Left ventricle myocardium superior (tissue), 1 donor: Measurements from ENCODE around the gene TAT. TPM values are rescaled to one million over a fixed set of nuclear protein-coding genes. Genes with fewer than 3 reads are reported as not detected.

Experiments
- ATAC-seq: fragments of 200-7000 bp; cut with Tn5 transposase; one replicate; pipeline ENCODE4 v1.9.1; 2020; ENCODE audit warnings: mild to moderate bottlenecking, moderate library complexity
- DNase-seq: peaks from one replicate; pipeline ENCODE4 v3.0.0-alpha.2; 2020
- intact Hi-C: fragments of 100-400 bp; cut with micrococcal nuclease; formaldehyde crosslinking; loops from one replicate; pipeline ENCODE4 v1.11.0; 2022
- total RNA-seq: library from RNA; stranded (reverse); fragmentation: NEBNext Ultra II Directional; extraction: Animal tissue kit (Norgen Biotek cat#: 25700); gene quantifications from one replicate; pipeline ENCODE4 v1.2.1, GENCODE V29; 2021
- donor health status: DM: no; HTN: yes; CAD: no; lungs with severe emphysema.

TAT gene
- total RNA-seq, 1 donor from 2014 or later = not detected

DNA sequence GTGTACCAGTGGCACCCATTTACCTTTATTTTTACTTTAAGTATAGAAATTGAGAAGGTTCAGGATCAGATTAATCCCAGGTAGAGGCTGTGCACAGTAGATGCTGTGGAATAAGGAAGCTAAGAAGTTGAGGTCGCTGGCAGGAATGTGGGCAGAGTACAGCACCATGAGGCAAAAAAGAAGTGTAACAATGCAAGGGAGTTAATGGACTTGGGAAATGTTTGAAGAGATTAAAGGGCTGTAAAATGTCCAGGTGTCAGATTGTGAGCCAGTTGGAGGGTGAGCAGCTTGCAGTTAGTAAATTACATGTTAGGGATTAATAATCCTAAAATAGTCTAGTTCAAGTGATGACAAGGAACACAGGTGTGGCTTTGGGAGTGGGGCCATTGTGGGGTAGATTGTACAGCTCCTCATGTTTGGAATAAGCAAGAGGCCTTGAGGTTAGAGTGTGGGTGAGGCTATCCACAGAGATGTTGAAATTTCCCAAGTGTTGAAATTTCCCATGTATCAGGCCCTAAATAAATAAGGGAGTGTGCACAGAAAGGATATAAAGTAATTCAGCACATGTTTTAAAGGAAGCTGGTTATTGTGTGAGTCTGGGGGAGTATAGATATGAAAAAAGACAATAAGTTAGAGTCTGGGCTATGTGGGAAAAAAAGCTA lies 21.5 kb downstream of the TAT start:
- intact Hi-C loops = no loop called here
- no peak for ATAC-seq

DNA sequence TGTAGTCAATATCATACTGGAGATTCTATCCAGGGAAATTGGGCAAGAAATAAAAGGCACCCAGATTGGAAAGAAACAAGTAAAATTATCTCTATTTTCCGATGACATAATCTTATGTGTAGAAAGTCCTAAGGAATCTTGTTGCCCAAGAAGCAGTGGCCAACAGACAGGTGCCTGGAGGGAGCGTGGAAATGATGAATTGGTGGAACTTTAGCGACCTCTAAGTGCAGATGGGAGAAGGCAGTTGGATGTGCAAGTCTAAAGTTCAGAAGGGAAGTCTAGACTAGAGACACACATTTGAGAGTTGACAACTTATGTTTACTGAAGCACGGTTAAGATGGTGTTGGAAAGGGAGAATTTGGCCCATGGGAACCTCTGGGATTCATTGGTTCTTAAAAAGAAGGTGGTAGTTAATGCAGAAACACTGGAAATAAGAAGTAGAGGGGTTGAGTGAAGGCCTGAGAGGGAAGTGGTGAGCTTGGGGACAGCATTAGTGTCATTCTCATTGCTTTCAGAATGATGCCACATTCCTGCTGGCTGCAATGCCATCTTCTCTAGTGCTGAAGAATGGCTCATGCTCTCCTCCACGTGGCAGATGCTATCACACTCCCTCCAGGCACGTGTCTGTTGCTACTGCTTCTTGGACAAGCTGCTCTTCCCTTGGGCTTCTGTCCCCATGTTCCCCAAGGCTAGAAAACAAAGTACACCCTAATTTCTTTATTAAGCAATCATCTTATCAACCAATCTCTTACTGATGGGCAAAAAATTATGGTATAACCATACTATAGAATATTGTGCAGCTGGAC lies 24.0 kb downstream of the TAT start:
- intact Hi-C loops = no loop called here
- DNase-seq (no peak), ATAC-seq (no peak)

More for the DNA sequence above, 21.5 kb downstream of the TAT start:
- no peak for DNase-seq

DNA sequence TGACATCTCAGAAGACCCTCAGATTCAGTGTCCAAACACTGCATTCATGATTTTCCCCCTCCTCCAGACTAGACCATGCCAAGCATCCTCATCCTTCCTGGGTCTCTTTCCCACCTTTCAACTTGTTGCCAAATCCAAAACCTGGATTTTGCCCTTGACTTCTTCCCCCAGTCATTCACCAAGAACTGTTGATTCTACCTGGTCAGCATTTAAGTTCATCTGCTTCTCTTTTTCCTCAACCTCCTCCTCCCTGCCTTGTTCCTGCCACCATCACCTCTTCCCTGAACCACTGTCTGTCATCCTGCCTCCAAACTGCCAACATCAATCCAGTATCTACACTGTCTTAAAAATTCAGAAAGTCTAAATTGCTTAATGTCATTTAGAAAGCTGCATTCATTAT lies 29.7 kb downstream of the TAT start:
- DNase-seq (no peak), ATAC-seq (no peak)
- intact Hi-C loops = no loop called here

DNA sequence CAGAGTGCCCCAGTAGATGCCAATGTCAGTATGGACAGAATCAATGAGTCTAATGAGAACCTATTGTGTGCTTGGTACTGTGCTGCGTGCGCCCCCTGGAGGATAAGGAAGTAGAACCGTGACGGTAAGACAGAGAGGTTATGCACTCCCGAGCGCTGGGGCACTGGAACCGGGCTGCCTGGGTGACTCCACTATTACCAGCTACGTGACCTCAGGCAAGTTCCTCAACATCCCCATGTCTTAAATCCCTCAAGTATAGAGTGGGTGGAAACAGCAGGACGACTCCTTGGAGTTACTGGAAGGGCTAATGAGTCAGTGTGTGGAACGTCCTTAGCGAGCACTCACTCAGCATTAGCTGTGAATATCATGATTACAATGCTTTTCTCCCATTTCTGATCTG lies 34.5 kb downstream of the TAT start:
- ATAC-seq (no peak), DNase-seq (peak; percentile 33)
- intact Hi-C loops = no loop called here

DNA sequence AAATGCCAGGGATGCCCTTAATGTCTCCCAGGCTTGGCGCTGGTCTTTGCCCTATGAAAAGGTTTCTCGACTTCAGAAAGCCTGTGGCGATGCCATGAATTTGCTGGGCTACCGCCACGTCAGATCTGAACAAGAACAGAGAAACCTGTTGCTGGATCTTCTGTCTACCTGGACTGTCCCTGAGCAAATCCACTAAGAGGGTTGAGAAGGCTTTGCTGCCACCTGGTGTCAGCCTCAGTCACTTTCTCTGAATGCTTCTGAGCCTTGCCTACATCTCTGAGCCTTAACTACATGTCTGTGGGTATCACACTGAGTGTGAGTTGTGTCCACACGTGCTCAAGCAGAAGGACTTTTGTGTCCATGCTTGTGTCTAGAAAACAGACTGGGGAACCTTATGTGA lies 39.2 kb downstream of the TAT start:
- no peak for ATAC-seq
- DNase-seq = no peak
- intact Hi-C loops = no loop called here

DNA sequence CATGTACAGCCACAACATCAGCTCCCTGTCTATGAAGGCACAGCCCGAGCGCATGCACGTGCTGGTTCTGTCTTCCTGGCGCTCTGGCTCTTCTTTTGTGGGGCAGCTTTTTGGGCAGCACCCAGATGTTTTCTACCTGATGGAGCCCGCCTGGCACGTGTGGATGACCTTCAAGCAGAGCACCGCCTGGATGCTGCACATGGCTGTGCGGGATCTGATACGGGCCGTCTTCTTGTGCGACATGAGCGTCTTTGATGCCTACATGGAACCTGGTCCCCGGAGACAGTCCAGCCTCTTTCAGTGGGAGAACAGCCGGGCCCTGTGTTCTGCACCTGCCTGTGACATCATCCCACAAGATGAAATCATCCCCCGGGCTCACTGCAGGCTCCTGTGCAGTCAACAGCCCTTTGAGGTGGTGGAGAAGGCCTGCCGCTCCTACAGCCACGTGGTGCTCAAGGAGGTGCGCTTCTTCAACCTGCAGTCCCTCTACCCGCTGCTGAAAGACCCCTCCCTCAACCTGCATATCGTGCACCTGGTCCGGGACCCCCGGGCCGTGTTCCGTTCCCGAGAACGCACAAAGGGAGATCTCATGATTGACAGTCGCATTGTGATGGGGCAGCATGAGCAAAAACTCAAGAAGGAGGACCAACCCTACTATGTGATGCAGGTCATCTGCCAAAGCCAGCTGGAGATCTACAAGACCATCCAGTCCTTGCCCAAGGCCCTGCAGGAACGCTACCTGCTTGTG lies 40.0 kb downstream of the TAT start:
- ATAC-seq (no peak), DNase-seq (no peak)
- intact Hi-C loops = no loop called here

DNA sequence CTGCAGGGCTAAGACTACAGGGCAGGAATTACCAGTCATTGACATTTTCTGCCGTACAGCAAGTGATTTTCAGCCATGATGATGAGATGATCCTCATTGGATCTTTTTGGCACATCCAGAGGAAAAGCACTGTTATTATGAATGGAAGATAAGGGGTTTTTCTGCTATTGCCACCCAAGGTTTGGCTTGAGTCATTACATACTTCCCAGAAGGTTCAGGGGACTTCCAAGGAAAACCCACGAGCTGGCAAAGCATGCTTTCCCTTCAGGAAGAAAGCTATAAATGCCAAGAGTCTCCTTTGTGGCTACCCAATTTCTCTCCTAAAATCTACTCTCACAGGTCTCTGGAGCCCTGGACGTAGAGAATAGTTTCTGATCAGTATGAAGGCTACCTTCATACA lies 44.5 kb downstream of the TAT start:
- intact Hi-C loops = no loop called here
- DNase-seq = no peak
- no peak for ATAC-seq

DNA sequence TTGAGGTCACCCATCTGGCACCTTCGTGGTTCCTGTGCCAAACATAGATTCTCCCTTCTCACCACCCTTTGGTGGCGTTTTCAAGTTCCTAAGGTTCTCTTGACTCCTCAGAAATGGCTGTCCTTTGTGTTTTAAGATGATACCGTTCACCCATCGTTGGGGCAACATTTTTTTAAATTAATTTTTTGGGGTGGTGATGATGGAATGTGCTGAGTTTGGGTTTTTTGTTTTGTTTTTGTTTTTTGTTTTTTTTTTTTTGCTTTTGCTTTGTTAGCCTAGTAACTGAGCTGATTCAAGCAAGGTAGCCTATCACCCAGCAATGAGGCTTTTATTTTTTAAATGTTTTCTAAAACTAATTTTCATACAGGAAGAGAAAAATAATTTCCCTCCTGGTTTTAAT lies 48.0 kb downstream of the TAT start:
- no peak for ATAC-seq
- no peak for DNase-seq
- intact Hi-C loops = no loop called here

DNA sequence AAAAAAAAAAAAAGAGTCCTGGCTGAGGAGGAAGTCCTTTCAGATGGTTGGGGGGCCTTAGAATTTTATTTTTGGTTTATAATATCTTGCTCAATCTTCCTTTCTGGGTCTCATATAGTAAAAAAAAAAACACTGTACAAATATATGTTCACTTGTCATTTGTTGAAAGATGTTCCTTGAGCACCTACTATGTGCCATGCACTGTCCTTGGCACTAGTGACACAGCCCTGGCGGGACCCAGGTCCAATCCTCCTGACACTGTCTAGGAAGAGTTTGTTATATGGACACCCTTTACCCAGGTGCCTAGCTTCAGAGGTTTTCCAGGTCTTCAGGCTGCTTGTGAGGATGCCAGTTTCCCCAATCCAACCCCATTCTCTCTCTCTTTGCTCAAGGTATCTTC lies 48.6 kb downstream of the TAT start:
- no peak for ATAC-seq
- no peak for DNase-seq
- intact Hi-C loops = no loop called here

DNA sequence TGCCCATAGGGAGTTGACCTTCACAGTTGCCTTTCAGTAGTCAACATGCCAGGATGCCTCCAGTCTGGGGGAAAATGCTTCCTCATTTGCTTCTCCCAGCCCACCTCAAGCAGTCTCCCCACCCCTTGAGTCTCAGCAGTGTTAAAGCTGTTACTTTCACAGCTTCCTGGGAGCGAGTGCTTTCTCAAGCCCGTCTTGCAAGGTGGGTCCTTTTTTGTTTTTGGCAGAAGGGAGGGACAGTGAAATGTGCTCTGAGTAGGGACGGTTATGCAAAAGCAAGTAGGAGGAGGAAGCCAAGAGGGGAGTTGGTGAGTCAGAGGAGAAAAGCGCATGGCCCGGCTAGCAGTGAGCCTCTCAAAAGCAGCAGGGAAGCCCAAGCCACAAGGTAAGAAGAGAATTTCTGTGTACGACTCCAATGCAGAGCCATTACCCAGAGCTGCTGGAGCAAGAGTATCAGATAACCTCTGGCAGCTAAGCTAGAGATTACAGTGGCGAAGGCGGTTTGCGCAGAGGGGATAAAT lies 50.7 kb downstream of the TAT start, which contains the start of gene CHST4:
TSS of gene CHST4 (plus strand) at position 316 of the 521 bp plus-strand sequence. CDS start 10,252 bp downstream, outside the sequence.
- intact Hi-C loops = no loop called here
- DNase-seq (no peak), ATAC-seq (no peak)

DNA sequence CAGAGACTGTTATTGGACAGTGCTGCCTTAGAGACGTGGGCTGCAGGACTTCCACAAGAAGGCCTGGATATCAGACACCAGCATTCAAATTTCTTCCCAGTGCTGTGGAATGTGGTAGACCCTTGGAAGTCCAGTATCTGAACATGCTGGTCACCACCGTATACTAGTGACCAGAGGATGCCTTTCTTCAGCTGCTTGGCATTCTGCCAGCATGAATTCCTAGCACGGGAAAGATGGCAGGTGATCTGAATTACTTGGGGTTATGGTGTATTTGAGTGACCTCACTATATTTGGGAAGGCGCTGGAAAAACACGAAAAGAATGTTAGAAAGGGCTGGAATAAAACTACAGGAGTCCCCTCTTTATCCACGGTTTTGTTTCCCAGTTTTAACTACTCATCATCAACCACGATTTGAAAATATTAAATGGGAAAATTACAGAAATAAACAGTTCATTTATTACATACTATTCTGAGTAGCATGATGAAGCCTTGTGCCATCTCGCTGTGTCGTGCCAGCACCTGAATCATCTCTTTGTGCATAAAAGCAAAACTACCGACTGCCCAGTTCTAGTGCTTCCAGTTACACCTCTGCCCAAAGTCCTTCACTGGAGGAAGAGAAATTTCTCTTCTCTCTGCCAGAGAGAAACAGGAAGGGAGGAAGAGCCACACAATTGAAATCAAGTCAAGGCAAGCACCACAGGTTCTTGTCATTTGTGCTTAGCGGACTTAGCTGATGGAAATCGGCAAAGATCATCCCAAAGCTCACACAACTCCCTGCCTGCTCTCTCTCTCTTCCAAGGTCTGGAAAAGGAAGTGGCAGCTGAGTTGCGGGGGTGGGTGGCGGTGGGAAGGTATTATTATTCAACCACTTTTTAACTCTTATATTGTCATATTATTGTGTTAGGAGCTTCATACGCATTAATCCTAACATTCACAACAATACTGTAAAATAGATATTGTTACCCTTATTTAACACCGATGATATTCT lies 52.0 kb downstream of the TAT start:
- no peak for ATAC-seq
- DNase-seq = no peak
- intact Hi-C loops = no loop called here

DNA sequence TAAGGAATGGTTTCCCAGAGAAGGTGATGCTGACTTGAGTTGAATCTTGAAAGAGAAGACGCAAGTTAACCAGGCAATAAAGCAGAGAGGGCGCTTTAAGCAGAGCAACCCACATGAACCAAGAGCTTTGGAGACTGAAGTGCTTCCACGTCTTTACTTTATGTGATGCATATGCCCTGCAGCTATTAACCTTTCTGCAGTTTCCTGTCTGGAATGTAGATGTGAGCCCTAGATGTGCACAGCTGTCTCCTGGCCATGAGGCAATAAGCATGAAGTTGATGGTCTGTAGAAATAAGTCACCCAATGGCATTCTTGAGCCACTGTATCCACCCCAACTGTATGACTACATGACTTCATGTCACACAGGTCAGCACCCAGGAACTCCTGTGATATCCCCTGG lies 56.3 kb downstream of the TAT start:
- ATAC-seq (no peak), DNase-seq (no peak)
- intact Hi-C loops = no loop called here

Other genes with a start within 250 kb of the TAT start
- 1.6 TPM for gene CALB2, start 218.4 kb downstream of the TAT start, total RNA-seq
- not detected for gene TLE7, start 135.0 kb downstream of the TAT start, total RNA-seq
- gene ZNF23, start 114.8 kb downstream of the TAT start, total RNA-seq = 5.4 TPM
- gene ZNF19, start 87.8 kb downstream of the TAT start, total RNA-seq = 2.0 TPM
- not detected for gene CHST4, start 50.7 kb downstream of the TAT start, total RNA-seq
- not detected for gene MARVELD3, start 49.1 kb upstream of the TAT start, total RNA-seq
- 3.4 TPM for gene PHLPP2, start 147.6 kb upstream of the TAT start, total RNA-seq
- gene AP1G1, start 231.7 kb upstream of the TAT start, total RNA-seq = 33.7 TPM